HL-60 (cell line): Measurements from ENCODE around the gene CSNK1A1.
A peak's percentile ranks its signal among the peaks of the same experiment; 100 is the strongest.
"Not testable (repeated sequence)": the region's sequence is repeated elsewhere in the genome, so short reads cannot be mapped to it uniquely, and the experiment has no call there.

Experiments used
- DNase-seq, 2 experiments: peaks; one replicate each; pipeline ENCODE4 v3.0.0-alpha.2; 2010 to 2020; ENCODE audit warnings: low read depth in 1 of 2, low spot score in 1 of 2
- H3K27ac ChIP-seq: fragments of 250-450 bp; sonication (Bioruptor Pico); replicated peaks from 2 replicates; pipeline ENCODE4 v1.5.1; 2020; ENCODE audit warnings: mild to moderate bottlenecking, moderate library complexity
- H3K27me3 ChIP-seq: fragments of 250-450 bp; sonication (Bioruptor Pico); 2 replicates; pipeline ENCODE4 v1.5.1; 2021; ENCODE audit warnings: mild to moderate bottlenecking, moderate library complexity; ENCODE audit not compliant: insufficient read depth, poor library complexity, severe bottlenecking
- H3K4me3 ChIP-seq: replicated peaks from 2 replicates; pipeline ENCODE4 v1.5.1; 2011; ENCODE audit warnings: mild to moderate bottlenecking, control low read depth, low read length; ENCODE audit not compliant: insufficient read depth
- GABPA ChIP-seq: IDR thresholded peaks from 2 replicates; pipeline ENCODE4 v1.6.1; 2012; ENCODE audit warnings: low read depth
- POLR2AphosphoS5 ChIP-seq: IDR thresholded peaks from 2 replicates; pipeline ENCODE4 v1.6.1; 2012; ENCODE audit warnings: low read depth
- SPI1 ChIP-seq: IDR thresholded peaks from 2 replicates; pipeline ENCODE4 v1.6.1; 2012; ENCODE audit warnings: low read depth, mild to moderate bottlenecking, borderline replicate concordance
- TF ChIP-seq, protein P1 (sequence below): IDR thresholded peaks from one replicate; pipeline ENCODE4 v1.5.1; 2011; ENCODE audit warnings: low read length, control low read depth, inconsistent platforms; ENCODE audit not compliant: insufficient read depth
- TF ChIP-seq, protein P2 (sequence below): IDR thresholded peaks from 2 replicates; pipeline ENCODE4 v1.6.1; 2012; ENCODE audit warnings: low read depth; ENCODE audit not compliant: insufficient replicate concordance

The CSNK1A1 gene

DNA sequence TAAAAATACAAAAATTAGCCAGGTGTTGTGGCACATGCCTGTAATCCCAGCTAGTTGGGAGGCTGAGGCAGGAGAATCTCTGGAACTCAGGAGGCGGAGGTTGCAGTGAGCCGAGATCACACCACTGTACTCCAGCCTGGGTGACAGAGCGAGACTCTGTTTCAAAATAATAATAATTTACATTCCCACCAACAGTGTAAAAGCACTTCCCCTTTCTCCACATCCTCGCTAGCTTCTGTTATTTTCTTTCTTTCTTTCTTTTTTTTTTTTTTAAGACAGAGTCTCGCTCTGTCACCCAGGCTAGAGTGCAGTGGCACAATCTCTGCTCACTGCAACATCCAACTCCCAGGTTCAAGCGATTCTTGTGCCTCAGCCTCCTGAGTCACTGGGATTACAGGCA, 89.3 kb downstream of the CSNK1A1 start:
- H3K27ac ChIP-seq, DNase-seq: not testable (repeated sequence)
- peak; percentile 86 for TF ChIP-seq SPI1

GRCh38 chr5:149459891-149460290, 91.3 kb downstream of the CSNK1A1 start:
- no peak overlapping the region for H3K27ac ChIP-seq
- TF ChIP-seq POLR2AphosphoS5 (no peak), SPI1 (no peak), GABPA (no peak)
- TF ChIP-seq, protein P1, sequence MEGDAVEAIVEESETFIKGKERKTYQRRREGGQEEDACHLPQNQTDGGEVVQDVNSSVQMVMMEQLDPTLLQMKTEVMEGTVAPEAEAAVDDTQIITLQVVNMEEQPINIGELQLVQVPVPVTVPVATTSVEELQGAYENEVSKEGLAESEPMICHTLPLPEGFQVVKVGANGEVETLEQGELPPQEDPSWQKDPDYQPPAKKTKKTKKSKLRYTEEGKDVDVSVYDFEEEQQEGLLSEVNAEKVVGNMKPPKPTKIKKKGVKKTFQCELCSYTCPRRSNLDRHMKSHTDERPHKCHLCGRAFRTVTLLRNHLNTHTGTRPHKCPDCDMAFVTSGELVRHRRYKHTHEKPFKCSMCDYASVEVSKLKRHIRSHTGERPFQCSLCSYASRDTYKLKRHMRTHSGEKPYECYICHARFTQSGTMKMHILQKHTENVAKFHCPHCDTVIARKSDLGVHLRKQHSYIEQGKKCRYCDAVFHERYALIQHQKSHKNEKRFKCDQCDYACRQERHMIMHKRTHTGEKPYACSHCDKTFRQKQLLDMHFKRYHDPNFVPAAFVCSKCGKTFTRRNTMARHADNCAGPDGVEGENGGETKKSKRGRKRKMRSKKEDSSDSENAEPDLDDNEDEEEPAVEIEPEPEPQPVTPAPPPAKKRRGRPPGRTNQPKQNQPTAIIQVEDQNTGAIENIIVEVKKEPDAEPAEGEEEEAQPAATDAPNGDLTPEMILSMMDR = no peak
- TF ChIP-seq, protein P2, sequence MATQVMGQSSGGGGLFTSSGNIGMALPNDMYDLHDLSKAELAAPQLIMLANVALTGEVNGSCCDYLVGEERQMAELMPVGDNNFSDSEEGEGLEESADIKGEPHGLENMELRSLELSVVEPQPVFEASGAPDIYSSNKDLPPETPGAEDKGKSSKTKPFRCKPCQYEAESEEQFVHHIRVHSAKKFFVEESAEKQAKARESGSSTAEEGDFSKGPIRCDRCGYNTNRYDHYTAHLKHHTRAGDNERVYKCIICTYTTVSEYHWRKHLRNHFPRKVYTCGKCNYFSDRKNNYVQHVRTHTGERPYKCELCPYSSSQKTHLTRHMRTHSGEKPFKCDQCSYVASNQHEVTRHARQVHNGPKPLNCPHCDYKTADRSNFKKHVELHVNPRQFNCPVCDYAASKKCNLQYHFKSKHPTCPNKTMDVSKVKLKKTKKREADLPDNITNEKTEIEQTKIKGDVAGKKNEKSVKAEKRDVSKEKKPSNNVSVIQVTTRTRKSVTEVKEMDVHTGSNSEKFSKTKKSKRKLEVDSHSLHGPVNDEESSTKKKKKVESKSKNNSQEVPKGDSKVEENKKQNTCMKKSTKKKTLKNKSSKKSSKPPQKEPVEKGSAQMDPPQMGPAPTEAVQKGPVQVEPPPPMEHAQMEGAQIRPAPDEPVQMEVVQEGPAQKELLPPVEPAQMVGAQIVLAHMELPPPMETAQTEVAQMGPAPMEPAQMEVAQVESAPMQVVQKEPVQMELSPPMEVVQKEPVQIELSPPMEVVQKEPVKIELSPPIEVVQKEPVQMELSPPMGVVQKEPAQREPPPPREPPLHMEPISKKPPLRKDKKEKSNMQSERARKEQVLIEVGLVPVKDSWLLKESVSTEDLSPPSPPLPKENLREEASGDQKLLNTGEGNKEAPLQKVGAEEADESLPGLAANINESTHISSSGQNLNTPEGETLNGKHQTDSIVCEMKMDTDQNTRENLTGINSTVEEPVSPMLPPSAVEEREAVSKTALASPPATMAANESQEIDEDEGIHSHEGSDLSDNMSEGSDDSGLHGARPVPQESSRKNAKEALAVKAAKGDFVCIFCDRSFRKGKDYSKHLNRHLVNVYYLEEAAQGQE = no peak
- peak in 1 of 2 experiments; percentile 29 for DNase-seq
- no peaks in the 10 kb centered on the region for H3K27me3 ChIP-seq
- H3K4me3 ChIP-seq = no peak overlapping the region

More for the DNA sequence above, 89.3 kb downstream of the CSNK1A1 start:
- not testable (repeated sequence) for H3K27me3 ChIP-seq, H3K4me3 ChIP-seq

- Histone ChIP-seq H3K27me3 (no peaks in the 10 kb centered on the region), H3K4me3 (no peak overlapping the region), H3K27ac (no peak overlapping the region)
- no peak for DNase-seq
- no peak for TF ChIP-seq GABPA
- TF ChIP-seq, protein P2 = no peak
- TF ChIP-seq, protein P1 = no peak
- no peak for TF ChIP-seq POLR2AphosphoS5
- TF ChIP-seq SPI1 = no peak
Observed at GRCh38 chr5:149457393-149457763, 93.9 kb downstream of the CSNK1A1 start.

DNA sequence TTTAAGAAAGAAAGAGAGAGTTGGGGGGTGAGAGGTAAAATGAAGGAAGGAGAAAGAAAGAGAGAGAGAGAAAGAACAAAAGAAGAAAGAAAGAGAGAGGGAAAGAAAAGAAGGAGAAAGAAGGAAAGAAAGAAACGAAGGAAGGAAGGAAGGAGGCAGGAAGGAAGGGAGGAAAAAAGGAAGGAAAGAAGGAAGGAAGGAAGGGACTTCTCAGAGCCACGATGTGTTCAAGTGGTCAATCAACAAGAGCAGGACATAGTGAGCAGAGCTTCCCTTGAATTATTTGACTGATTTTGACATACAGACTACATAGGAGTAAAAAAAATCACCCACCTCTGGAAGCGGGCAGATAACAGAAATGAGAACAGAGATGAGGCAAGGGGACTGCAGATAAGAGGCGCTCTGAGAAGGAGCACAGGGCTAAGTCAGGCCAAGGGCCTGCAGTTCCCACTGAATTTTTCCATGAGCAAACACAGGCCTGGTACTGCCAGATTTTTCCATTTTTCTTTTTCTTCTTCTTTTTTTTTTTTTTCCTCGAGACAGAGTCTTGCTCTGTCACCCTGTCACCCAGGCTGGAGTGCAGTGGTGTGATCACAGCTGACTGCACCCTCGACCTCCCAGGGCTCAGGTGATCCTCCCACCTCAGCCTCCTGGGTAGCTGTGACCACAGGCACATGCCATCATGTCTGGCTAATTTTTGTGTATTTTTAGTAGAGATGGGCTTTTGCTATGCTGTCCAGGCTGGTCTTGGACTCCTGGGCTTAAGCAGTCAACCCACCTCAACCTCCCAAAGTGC, 94.4 kb downstream of the CSNK1A1 start:
- Histone ChIP-seq H3K27ac (no peak overlapping the region), H3K27me3 (no peaks in the 10 kb centered on the region), H3K4me3 (no peak overlapping the region)
- TF ChIP-seq POLR2AphosphoS5 (no peak), SPI1 (no peak), GABPA (no peak)
- TF ChIP-seq, protein P1 = no peak
- TF ChIP-seq, protein P2 = no peak
- DNase-seq = no peak
